ENCODE measurements around the gene KLHL2. TPM values are rescaled to one million over a fixed set of nuclear protein-coding genes. Genes with fewer than 3 reads are reported as not detected.
"Not testable (repeated sequence)": the region's sequence is repeated elsewhere in the genome, so short reads cannot be mapped to it uniquely, and the experiment has no call there.

KLHL2 gene
- total RNA-seq, 1 experiment from 2014 or later = 26.4 TPM

DNA sequence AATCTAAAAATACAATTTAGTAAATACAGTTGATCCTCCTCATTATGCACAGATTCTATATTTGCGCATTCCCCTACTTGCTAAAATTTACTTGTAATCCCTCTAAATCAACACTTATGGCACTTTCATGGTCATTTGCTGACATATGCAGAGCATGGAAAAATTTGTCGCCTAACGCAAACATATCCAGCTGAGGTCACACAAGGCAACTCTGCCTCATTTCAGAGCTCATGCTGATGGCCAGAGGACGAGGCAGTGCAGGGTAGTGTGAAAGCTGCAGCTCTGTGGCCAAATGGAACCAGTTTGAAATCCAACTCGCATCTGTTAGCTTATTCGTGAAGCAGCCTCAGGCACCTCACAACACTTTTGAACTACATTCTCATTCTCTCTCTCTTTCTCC lies 39.7 kb upstream of the KLHL2 start:
- H3K27me3 ChIP-seq (ENCODE audit: insufficient read depth, low read depth) = no peaks in the 10 kb centered on the region
- no peaks in the 10 kb centered on the region for H4K20me1 ChIP-seq (ENCODE audit: insufficient read depth)
- no peaks in the 10 kb centered on the region for H3K9me2 ChIP-seq (ENCODE audit: insufficient read depth)
- TF ChIP-seq EZH2 (IDR thresholded peaks at IDR 0.05; ENCODE audit: low read depth) = no peak
- TF ChIP-seq, protein P1, sequence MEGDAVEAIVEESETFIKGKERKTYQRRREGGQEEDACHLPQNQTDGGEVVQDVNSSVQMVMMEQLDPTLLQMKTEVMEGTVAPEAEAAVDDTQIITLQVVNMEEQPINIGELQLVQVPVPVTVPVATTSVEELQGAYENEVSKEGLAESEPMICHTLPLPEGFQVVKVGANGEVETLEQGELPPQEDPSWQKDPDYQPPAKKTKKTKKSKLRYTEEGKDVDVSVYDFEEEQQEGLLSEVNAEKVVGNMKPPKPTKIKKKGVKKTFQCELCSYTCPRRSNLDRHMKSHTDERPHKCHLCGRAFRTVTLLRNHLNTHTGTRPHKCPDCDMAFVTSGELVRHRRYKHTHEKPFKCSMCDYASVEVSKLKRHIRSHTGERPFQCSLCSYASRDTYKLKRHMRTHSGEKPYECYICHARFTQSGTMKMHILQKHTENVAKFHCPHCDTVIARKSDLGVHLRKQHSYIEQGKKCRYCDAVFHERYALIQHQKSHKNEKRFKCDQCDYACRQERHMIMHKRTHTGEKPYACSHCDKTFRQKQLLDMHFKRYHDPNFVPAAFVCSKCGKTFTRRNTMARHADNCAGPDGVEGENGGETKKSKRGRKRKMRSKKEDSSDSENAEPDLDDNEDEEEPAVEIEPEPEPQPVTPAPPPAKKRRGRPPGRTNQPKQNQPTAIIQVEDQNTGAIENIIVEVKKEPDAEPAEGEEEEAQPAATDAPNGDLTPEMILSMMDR (conservative IDR thresholded peaks at IDR 0.05) = no peak
- H2AFZ ChIP-seq = no peak overlapping the region
- ChIA-PET CTCF (no interaction called here), POLR2A (ENCODE audit: unreplicated experiment) (no interaction called here)
- no peaks in the 10 kb centered on the region for H3K9me3 ChIP-seq (ENCODE audit: insufficient read depth, low read depth)
- intact Hi-C loops (cut with micrococcal nuclease; ENCODE audit: unreplicated experiment) = no loop called here
- H3K4me1 ChIP-seq (replicated peaks; ENCODE audit: insufficient read depth) = no peaks in the 10 kb centered on the region
- no peak for DNase-seq
- H3F3A ChIP-seq (ENCODE audit: insufficient read depth, low read depth) = no peaks in the 10 kb centered on the region
- no peak overlapping the region for H3K4me2 ChIP-seq
- no peak overlapping the region for H3K27ac ChIP-seq
- no peak overlapping the region for H3K4me3 ChIP-seq
- H3K79me2 ChIP-seq (ENCODE audit: low read depth) = no peaks in the 10 kb centered on the region
- no TSS peak for BruUV-seq (replicated peaks)
- H3K36me3 ChIP-seq (ENCODE audit: low read depth) = no peaks in the 10 kb centered on the region

DNA sequence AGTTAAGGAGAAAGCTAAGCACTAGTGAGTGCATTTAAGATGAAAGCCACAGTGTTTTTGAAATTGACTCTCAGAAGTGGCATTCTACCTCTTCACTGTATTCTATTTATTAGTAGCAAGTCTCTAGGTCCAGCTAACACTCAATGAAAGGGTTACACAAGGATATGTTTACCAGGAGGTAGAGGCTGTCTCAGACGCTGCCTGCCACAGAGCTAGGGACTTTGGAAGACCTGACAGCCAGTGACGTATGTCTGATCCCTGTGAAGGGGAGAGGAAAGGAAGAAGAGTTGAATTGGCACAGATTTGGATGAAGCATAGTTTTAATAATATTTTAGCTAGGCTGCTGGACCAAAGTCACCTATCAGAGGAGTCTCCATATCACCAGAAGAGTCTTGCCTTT lies 36.5 kb upstream of the KLHL2 start:
- Histone ChIP-seq H2AFZ (no peak overlapping the region), H3K4me1 (replicated peaks; ENCODE audit: insufficient read depth) (no peaks in the 10 kb centered on the region), H3F3A (ENCODE audit: insufficient read depth, low read depth) (no peaks in the 10 kb centered on the region), H3K79me2 (ENCODE audit: low read depth) (no peaks in the 10 kb centered on the region), H4K20me1 (ENCODE audit: insufficient read depth) (no peaks in the 10 kb centered on the region), H3K4me3 (no peak overlapping the region), H3K27ac (no peak overlapping the region), H3K36me3 (ENCODE audit: low read depth) (no peaks in the 10 kb centered on the region), H3K4me2 (no peak overlapping the region), H3K9me3 (ENCODE audit: insufficient read depth, low read depth) (no peaks in the 10 kb centered on the region), H3K27me3 (ENCODE audit: insufficient read depth, low read depth) (no peaks in the 10 kb centered on the region), H3K9me2 (ENCODE audit: insufficient read depth) (no peaks in the 10 kb centered on the region)
- BruUV-seq (replicated peaks) = no TSS peak
- intact Hi-C loops (cut with micrococcal nuclease; ENCODE audit: unreplicated experiment) = no loop called here
- TF ChIP-seq, protein P1 (conservative IDR thresholded peaks at IDR 0.05) = no peak
- TF ChIP-seq EZH2 (IDR thresholded peaks at IDR 0.05; ENCODE audit: low read depth) = no peak
- ChIA-PET CTCF (no interaction called here), POLR2A (ENCODE audit: unreplicated experiment) (no interaction called here)
- no peak for DNase-seq

DNA sequence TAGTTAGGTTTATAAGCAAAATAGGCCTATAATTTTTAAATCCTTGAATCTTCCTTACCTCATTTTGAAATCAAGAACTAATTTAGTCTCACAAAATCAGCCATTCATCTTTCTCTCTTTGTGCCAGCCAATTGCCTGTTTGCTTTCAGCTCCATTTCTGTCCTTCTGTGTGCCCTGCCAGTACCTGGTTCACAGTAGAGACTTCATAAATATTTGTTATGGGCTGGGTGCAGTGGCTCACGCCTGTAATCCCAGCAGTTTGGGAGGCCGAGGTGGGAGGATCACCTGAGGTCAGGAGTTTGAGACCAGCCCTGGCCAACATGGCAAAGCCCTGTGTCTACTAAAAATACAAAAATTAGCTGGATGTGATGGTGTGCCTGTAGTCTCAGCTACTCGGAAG lies 31.9 kb upstream of the KLHL2 start:
- H3K9me3 ChIP-seq (ENCODE audit: insufficient read depth, low read depth); intact Hi-C loops (cut with micrococcal nuclease; ENCODE audit: unreplicated experiment); DNase-seq; H4K20me1 ChIP-seq (ENCODE audit: insufficient read depth); H3K9me2 ChIP-seq (ENCODE audit: insufficient read depth); H3K27ac ChIP-seq; H3K4me2 ChIP-seq; CTCF ChIA-PET; H3K4me3 ChIP-seq; H2AFZ ChIP-seq; H3F3A ChIP-seq (ENCODE audit: insufficient read depth, low read depth); H3K4me1 ChIP-seq (replicated peaks; ENCODE audit: insufficient read depth); H3K36me3 ChIP-seq (ENCODE audit: low read depth); H3K79me2 ChIP-seq (ENCODE audit: low read depth); BruUV-seq (replicated peaks); H3K27me3 ChIP-seq (ENCODE audit: insufficient read depth, low read depth); POLR2A ChIA-PET (ENCODE audit: unreplicated experiment): not testable (repeated sequence)

DNA sequence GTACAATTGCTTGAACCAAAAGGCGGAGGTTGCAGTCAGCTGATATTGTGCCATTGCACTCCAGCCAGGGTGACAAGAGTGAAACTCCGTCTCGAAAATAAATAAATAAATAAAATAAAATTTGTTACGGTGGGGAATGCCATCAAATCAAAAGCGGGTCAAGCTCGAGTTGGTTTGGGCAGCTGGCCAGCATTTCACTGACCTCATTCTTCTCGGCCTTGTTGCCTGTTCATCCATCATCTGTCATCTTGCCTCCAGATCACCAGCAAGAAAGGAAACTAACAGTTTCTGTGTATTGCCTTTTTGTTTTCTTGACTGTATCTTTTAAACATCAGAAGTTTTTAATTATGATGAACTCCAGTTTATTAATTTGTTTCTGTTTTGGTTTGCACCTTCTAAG lies 31.5 kb upstream of the KLHL2 start:
- Histone ChIP-seq H3K9me2 (ENCODE audit: insufficient read depth) (no peaks in the 10 kb centered on the region; the same call in 1 of the 2 replicates), H3K4me1 (replicated peaks; ENCODE audit: insufficient read depth) (no peaks in the 10 kb centered on the region), H3K79me2 (ENCODE audit: low read depth) (no peaks in the 10 kb centered on the region), H3K36me3 (ENCODE audit: low read depth) (no peaks in the 10 kb centered on the region), H3F3A (ENCODE audit: insufficient read depth, low read depth) (no peaks in the 10 kb centered on the region), H3K27me3 (ENCODE audit: insufficient read depth, low read depth) (no peaks in the 10 kb centered on the region), H3K4me3 (no peak overlapping the region), H4K20me1 (ENCODE audit: insufficient read depth) (no peaks in the 10 kb centered on the region), H3K27ac (no peak overlapping the region), H3K9me3 (ENCODE audit: insufficient read depth, low read depth) (no peaks in the 10 kb centered on the region; the same call in 1 of the 2 replicates), H3K4me2 (no peak overlapping the region), H2AFZ (no peak overlapping the region)
- ChIA-PET POLR2A (ENCODE audit: unreplicated experiment) (no interaction called here), CTCF (no interaction called here)
- no TSS peak for BruUV-seq (replicated peaks)
- TF ChIP-seq, protein P1 (conservative IDR thresholded peaks at IDR 0.05) = no peak
- no peak for TF ChIP-seq EZH2 (IDR thresholded peaks at IDR 0.05; ENCODE audit: low read depth)
- DNase-seq = no peak
- intact Hi-C loops (cut with micrococcal nuclease; ENCODE audit: unreplicated experiment) = no loop called here

Data from PC-9 (cell line).